WTC11 (cell line): ENCODE data around the gene RRP12. TPM values are rescaled to one million over a fixed set of nuclear protein-coding genes. Genes with fewer than 3 reads are reported as not detected.

Source experiments
- ATAC-seq: fragments of 200-7000 bp; cut with Tn5 transposase; 2 replicates; pipeline ENCODE4 v1.10.0; 2021; ENCODE audit warnings: mild to moderate bottlenecking, moderate library complexity
- CTCF ChIA-PET: fragments of 300-600 bp; sonication (Branson Sonifier 250); formaldehyde crosslinking; loops from one replicate; lab custom pipeline; 2021; ENCODE audit warnings: antibody characterized with exemption; lab: Charles Lee
- POLR2A ChIA-PET: fragments of 350-600 bp; sonication (Branson Sonifier 250); formaldehyde crosslinking; loops from one replicate; lab custom pipeline; 2021; ENCODE audit warnings: antibody characterized with exemption; lab: Charles Lee
- DNase-seq: peaks from one replicate; pipeline ENCODE4 v3.0.0; 2021; ENCODE audit warnings: low spot score
- H3K27ac Mint-ChIP-seq: 2 replicates; pipeline ENCODE4 v1.8.0; 2021; ENCODE audit warnings: mixed read lengths
- H3K27me3 Mint-ChIP-seq: 2 replicates; pipeline ENCODE4 v1.8.0; 2021; ENCODE audit warnings: low read depth, mild to moderate bottlenecking, moderate library complexity, mixed read lengths
- H3K36me3 Mint-ChIP-seq: 2 replicates; pipeline ENCODE4 v1.8.0; 2021; ENCODE audit warnings: mixed read lengths
- H3K4me1 Mint-ChIP-seq: 2 replicates; pipeline ENCODE4 v1.8.0; 2022; ENCODE audit warnings: mixed read lengths
- H3K4me3 Mint-ChIP-seq: 2 replicates; pipeline ENCODE4 v1.8.0; 2021; ENCODE audit warnings: mild to moderate bottlenecking, moderate library complexity, mixed read lengths
- H3K9me3 Mint-ChIP-seq: 2 replicates; pipeline ENCODE4 v1.8.0; 2021; ENCODE audit warnings: mixed read lengths
- AFF4 ChIP-seq: sonication (generic); formaldehyde crosslinking; IDR thresholded peaks from 2 replicates; pipeline ENCODE4 v1.8.1; 2023; ENCODE audit warnings: mild to moderate bottlenecking, missing genetic modification reagents, borderline replicate concordance
- CREM ChIP-seq: sonication (generic); formaldehyde crosslinking; IDR thresholded peaks from 2 replicates; pipeline ENCODE4 v1.8.1; 2022; ENCODE audit warnings: mild to moderate bottlenecking, missing genetic modification reagents, moderate library complexity
- CTCF ChIP-seq: fragments of 200-600 bp; IDR thresholded peaks from 2 replicates; pipeline ENCODE4 v1.8.0; 2022; ENCODE audit warnings: antibody characterized with exemption
- MAX ChIP-seq: sonication (generic); formaldehyde crosslinking; IDR thresholded peaks from 2 replicates; pipeline ENCODE4 v1.8.0; 2022; ENCODE audit warnings: mild to moderate bottlenecking, missing genetic modification reagents
- MLX ChIP-seq: sonication (generic); formaldehyde crosslinking; IDR thresholded peaks from 2 replicates; pipeline ENCODE4 v1.8.1; 2023; ENCODE audit warnings: mild to moderate bottlenecking, missing genetic modification reagents, moderate library complexity
- NFE2L1 ChIP-seq: sonication (generic); formaldehyde crosslinking; IDR thresholded peaks from 2 replicates; pipeline ENCODE4 v1.8.1; 2023; ENCODE audit warnings: missing genetic modification reagents
- RORB ChIP-seq: fragments of 250-450 bp; sonication (Bioruptor Pico); IDR thresholded peaks from 2 replicates; pipeline ENCODE4 v1.9.0; 2021; ENCODE audit warnings: mild to moderate bottlenecking
- SOX15 ChIP-seq: fragments of 250-450 bp; sonication (Bioruptor Pico); IDR thresholded peaks from 2 replicates; pipeline ENCODE4 v1.9.0; 2021; ENCODE audit warnings: mild to moderate bottlenecking
- TCF7 ChIP-seq: sonication (generic); formaldehyde crosslinking; IDR thresholded peaks from 2 replicates; pipeline ENCODE4 v1.8.0; 2022; ENCODE audit warnings: mild to moderate bottlenecking, low read depth, missing genetic modification reagents, moderate library complexity
- ZBTB21 ChIP-seq: sonication (generic); formaldehyde crosslinking; IDR thresholded peaks from 2 replicates; pipeline ENCODE4 v1.8.1; 2023; ENCODE audit warnings: mild to moderate bottlenecking, missing genetic modification reagents, borderline replicate concordance
- ZNF138 ChIP-seq: sonication (generic); formaldehyde crosslinking; conservative IDR thresholded peaks from 2 replicates; pipeline ENCODE4 v1.8.1; 2022; ENCODE audit warnings: mild to moderate bottlenecking, moderate library complexity, missing genetic modification reagents
- ZNF425 ChIP-seq: fragments of 250-450 bp; sonication (Bioruptor Pico); conservative IDR thresholded peaks from 2 replicates; pipeline ENCODE4 v1.9.0; 2021; ENCODE audit warnings: mild to moderate bottlenecking
- total RNA-seq: library from RNA; stranded (reverse); gene quantifications from 3 replicates; pipeline ENCODE4 v1.2.3, GENCODE V29; 2021

The RRP12 gene
- total RNA-seq, 1 experiment from 2014 or later = 56.6 TPM

- H3K27ac Mint-ChIP-seq = no peak overlapping the region
- CTCF ChIA-PET = no interaction called here
- POLR2A ChIA-PET = no interaction called here
Observed at GRCh38 chr10:97416565-97416964, 15.4 kb upstream of the RRP12 start.

More at GRCh38 chr10:97416565-97416964, 15.4 kb upstream of the RRP12 start:
- TF ChIP-seq TCF7 (no peak), SOX15 (no peak), AFF4 (CRISPR knock-in tag) (no peak), MLX (CRISPR knock-in tag) (no peak), ZNF138 (CRISPR knock-in tag) (no peak), ZBTB21 (CRISPR knock-in tag) (no peak), MAX (CRISPR knock-in tag) (no peak), CREM (no peak), NFE2L1 (CRISPR knock-in tag) (no peak), ZNF425 (no peak), CTCF (no peak), RORB (CRISPR knock-in tag) (no peak)
- TF ChIP-seq, all 79 proteins: peak for 0
- no peaks in the 10 kb centered on the region for H3K27me3 Mint-ChIP-seq
- no peak for DNase-seq
- no peak overlapping the region for H3K4me3 Mint-ChIP-seq
- no peak for ATAC-seq
- peaks cover 34% of the 10 kb centered on the region for H3K4me1 Mint-ChIP-seq
- no peaks in the 10 kb centered on the region for H3K36me3 Mint-ChIP-seq
- no peaks in the 10 kb centered on the region for H3K9me3 Mint-ChIP-seq
